GM12878 (cell line): ENCODE measurements around the gene CELSR1. TPM values are rescaled to one million over a fixed set of nuclear protein-coding genes. Genes with fewer than 3 reads are reported as not detected.

Experiments
- ATAC-seq: fragments of 200-7000 bp; cut with Tn5 transposase; 3 replicates; pipeline ENCODE4 v1.9.1; 2020; ENCODE audit warnings: mild to moderate bottlenecking, moderate library complexity
- BruUV-seq: library from RNA; stranded (reverse); fragments of 400-500 nt; replicated peaks from 2 replicates; lab custom pipeline; 2021; lab: Mats Ljungman, UMichigan
- CTCF ChIA-PET: fragments of 300-600 bp; sonication (Branson Sonifier 250); formaldehyde crosslinking; extraction: SDS; loops from one replicate; lab custom pipeline; 2021; ENCODE audit warnings: inconsistent platforms; lab: Yijun Ruan, JAX
- POLR2A ChIA-PET: fragments of 350-600 bp; formaldehyde crosslinking; extraction: SDS; loops from one replicate; lab custom pipeline; 2021; ENCODE audit warnings: inconsistent platforms; lab: Charles Lee
- RAD21 ChIA-PET: fragments of 300-600 bp; sonication (Branson Sonifier 250); formaldehyde crosslinking; loops from one replicate; lab custom pipeline; 2023; ENCODE audit warnings: antibody characterized with exemption; ENCODE audit not compliant: unreplicated experiment; lab: Charles Lee
- SMC1A ChIA-PET: fragments of 300-600 bp; sonication (Branson Sonifier 250); formaldehyde crosslinking; loops from one replicate; lab custom pipeline; 2023; ENCODE audit not compliant: unreplicated experiment, uncharacterized antibody; lab: Charles Lee
- DNase-seq: peaks from one replicate; pipeline ENCODE4 v3.0.0-alpha.2; 2011; ENCODE audit warnings: low read depth, low spot score
- FAIRE-seq: peaks from 3 replicates; lab custom pipeline; 2011; peaks lifted over from hg19 to GRCh38; lab: Jason Lieb, UNC
- H2AFZ ChIP-seq: 2 replicates; pipeline ENCODE4 v1.6.0; 2011; ENCODE audit warnings: low read depth, low read length, control low read depth; ENCODE audit not compliant: control insufficient read depth
- H3K27ac ChIP-seq: 2 replicates; pipeline ENCODE4 v1.5.1; 2011; ENCODE audit warnings: control low read depth; ENCODE audit not compliant: control insufficient read depth, insufficient read depth
- H3K27me3 ChIP-seq, 2 experiments: replicated peaks in 1 of 2; 2 replicates each; pipeline versions ENCODE4 v1.6.0 to v1.6.1; 2011; ENCODE audit warnings: low read length in 1 of 2; ENCODE audit not compliant: control insufficient read depth in 2 of 2, insufficient read depth in 2 of 2
- H3K36me3 ChIP-seq, 2 experiments: 2 replicates each; pipeline ENCODE4 v1.5.1; 2011; ENCODE audit warnings: low read length in 1 of 2; ENCODE audit not compliant: control insufficient read depth in 2 of 2, insufficient read depth in 2 of 2
- H3K4me1 ChIP-seq: 2 replicates; pipeline ENCODE4 v1.6.1; 2011; ENCODE audit warnings: mild to moderate bottlenecking, low read length, moderate library complexity, mixed read lengths; ENCODE audit not compliant: control insufficient read depth, insufficient read depth
- H3K4me2 ChIP-seq: 2 replicates; pipeline ENCODE4 v1.6.0; 2011; ENCODE audit warnings: control low read depth; ENCODE audit not compliant: control insufficient read depth, insufficient read depth
- H3K4me3 ChIP-seq: fragments of 200-600 bp; sonication (generic); 2 replicates; pipeline ENCODE4 v1.5.1; 2016
- H3K79me2 ChIP-seq: 2 replicates; pipeline ENCODE4 v1.6.0; 2011; ENCODE audit warnings: low read length; ENCODE audit not compliant: control insufficient read depth, insufficient read depth
- H3K9ac ChIP-seq: 2 replicates; pipeline ENCODE4 v1.8.0; 2011; ENCODE audit warnings: low read length, control low read depth, mixed read lengths; ENCODE audit not compliant: control insufficient read depth, insufficient read depth
- H3K9me3 ChIP-seq: replicated peaks from 3 replicates; pipeline ENCODE4 v1.5.1; 2011; ENCODE audit warnings: mild to moderate bottlenecking, low read length; ENCODE audit not compliant: control insufficient read depth, insufficient read depth
- H4K20me1 ChIP-seq: 2 replicates; pipeline ENCODE4 v1.6.0; 2011; ENCODE audit not compliant: control insufficient read depth, insufficient read depth
- CEBPB ChIP-seq, 2 experiments: fragments of 150-350 bp in 1 of 2; IDR thresholded peaks; 2 replicates each; pipeline ENCODE4 v1.6.1; 2012 to 2014; ENCODE audit warnings: low read depth in 2 of 2, low read length in 2 of 2, borderline replicate concordance in 1 of 2, inconsistent platforms in 1 of 2
- EGR1 ChIP-seq, 2 experiments: IDR thresholded peaks; 1 replicate in 1 of 2; 2 replicates in 1 of 2; pipeline ENCODE4 v1.6.1; 2011 to 2012; ENCODE audit warnings: low read depth in 2 of 2, low read length in 2 of 2, borderline replicate concordance in 1 of 2, mild to moderate bottlenecking in 1 of 2, moderate library complexity in 1 of 2
- EP300 ChIP-seq, 2 experiments: fragments of 150-350 bp in 1 of 2; IDR thresholded peaks; 2 replicates each; pipeline ENCODE4 v1.6.1; 2011 to 2012; ENCODE audit warnings: low read depth in 2 of 2, low read length in 2 of 2, borderline replicate concordance in 1 of 2, improper control_type of control experiment in 1 of 2, inconsistent platforms in 1 of 2; ENCODE audit not compliant: control insufficient read depth in 1 of 2
- GATAD2B ChIP-seq: fragments of 450-650 bp; conservative IDR thresholded peaks from 2 replicates; pipeline ENCODE4 v1.6.1; 2017; ENCODE audit warnings: low read depth, mild to moderate bottlenecking, moderate library complexity
- IKZF1 ChIP-seq: fragments of 450-650 bp; conservative IDR thresholded peaks from 2 replicates; pipeline ENCODE4 v1.6.1; 2017; ENCODE audit warnings: antibody characterized with exemption, mild to moderate bottlenecking
- KLF5 ChIP-seq: fragments of 450-650 bp; IDR thresholded peaks from 2 replicates; pipeline ENCODE4 v1.6.1; 2014; ENCODE audit warnings: mild to moderate bottlenecking; ENCODE audit not compliant: partially characterized antibody
- LARP7 ChIP-seq: fragments of 450-650 bp; IDR thresholded peaks from 2 replicates; pipeline ENCODE4 v1.6.1; 2017; ENCODE audit warnings: mild to moderate bottlenecking
- MYC ChIP-seq: IDR thresholded peaks from 2 replicates; pipeline ENCODE4 v1.6.1; 2011; ENCODE audit warnings: mild to moderate bottlenecking, low read length, moderate library complexity, inconsistent platforms; ENCODE audit not compliant: insufficient read depth, insufficient replicate concordance, insufficient read length, severe bottlenecking
- NFIC ChIP-seq: IDR thresholded peaks from 2 replicates; pipeline ENCODE4 v1.6.1; 2012; ENCODE audit warnings: low read depth, mild to moderate bottlenecking, inconsistent platforms, low read length, moderate library complexity
- POLR2AphosphoS2 ChIP-seq: IDR thresholded peaks from 2 replicates; pipeline ENCODE4 v1.6.1; 2011; ENCODE audit warnings: low read depth, mild to moderate bottlenecking, low read length, improper control_type of control experiment, moderate library complexity
- RELA ChIP-seq: fragments of 450-650 bp; IDR thresholded peaks from 2 replicates; pipeline ENCODE4 v1.8.0; 2014; ENCODE audit warnings: borderline replicate concordance; ENCODE audit not compliant: partially characterized antibody
- SMAD1 ChIP-seq: fragments of 450-650 bp; IDR thresholded peaks from 2 replicates; pipeline ENCODE4 v1.6.1; 2018; ENCODE audit warnings: mild to moderate bottlenecking, low read depth; ENCODE audit not compliant: partially characterized antibody
- SMARCA5 ChIP-seq: fragments of 450-650 bp; IDR thresholded peaks from 2 replicates; pipeline ENCODE4 v1.6.1; 2017; ENCODE audit warnings: mild to moderate bottlenecking
- SP1 ChIP-seq: IDR thresholded peaks from one replicate; pipeline ENCODE4 v1.6.1; 2011; ENCODE audit warnings: low read depth, low read length
- ZNF24 ChIP-seq: fragments of 450-650 bp; IDR thresholded peaks from 2 replicates; pipeline ENCODE4 v1.6.1; 2017; ENCODE audit warnings: antibody characterized with exemption, mild to moderate bottlenecking
- ZZZ3 ChIP-seq: IDR thresholded peaks from 2 replicates; pipeline ENCODE4 v1.6.1; 2011; ENCODE audit warnings: low read depth; ENCODE audit not compliant: control insufficient read depth, insufficient read length
- WGBS: methylation state at CpG from one replicate; pipeline ENCODE4 v1.1.6; 2016; ENCODE audit warnings: low lambda C conversion rate; ENCODE audit not compliant: insufficient replicate concordance, insufficient coverage; ENCODE audit errors: missing lambda C conversion rate; 5-methylcytosine and 5-hydroxymethylcytosine counted together
- in situ Hi-C: fragments of 300-500 bp; cut with MboI; formaldehyde crosslinking; loops from 9 replicates; pipeline ENCODE4 v1.14.3; 2018; ENCODE audit warnings: mixed read lengths
- intact Hi-C: fragments of 100-400 bp; cut with micrococcal nuclease; formaldehyde crosslinking; loops from one replicate; pipeline ENCODE4 v1.14.2; 2022; ENCODE audit not compliant: unreplicated experiment
- polyA plus RNA-seq, 11 experiments: library from polyadenylated mRNA; depleted of rRNA in 4 of 11; unstranded in 6 of 11; stranded (reverse) in 5 of 11; fragments of >200 nt; fragmentation: Nextera tagmentation in 4 of 11; fragmentation: Illumina TruSeq in 1 of 11; extraction: Ambion mirVana in 4 of 11; extraction: Trizol in 1 of 11; gene quantifications; 1 replicate in 1 of 11; 2 replicates in 10 of 11; pipeline versions ENCODE4 v1.2.1 to v1.2.3, GENCODE V29; 2011 to 2016; ENCODE audit warnings: inconsistent platforms in 2 of 11, missing spikeins in 2 of 11, low read depth in 1 of 11
- total RNA-seq, 4 experiments: library from RNA; depleted of rRNA in 3 of 4; stranded (reverse); fragments of >200 nt in 3 of 4; fragmentation: Illumina TruSeq in 1 of 4; extraction: Trizol in 1 of 4; gene quantifications; 2 replicates each; pipeline versions ENCODE4 v1.2.1 to v1.2.3, GENCODE V29; 2013 to 2021
- TF ChIP-seq, protein P1 (sequence below): fragments of 450-650 bp; IDR thresholded peaks from 2 replicates; pipeline ENCODE4 v1.6.1; 2017; ENCODE audit warnings: borderline replicate concordance
- TF ChIP-seq, protein P2 (sequence below): fragments of 450-650 bp; IDR thresholded peaks from 2 replicates; pipeline ENCODE4 v1.6.1; 2016; ENCODE audit warnings: mild to moderate bottlenecking, moderate library complexity, borderline replicate concordance

The CELSR1 gene
- total and polyA plus RNA-seq, 10 of the 15 experiments (the other 5 are each of a cell fraction or from before 2014, with no cell fraction given) = 0.05 to 1.7 (median 0.35) TPM; not detected in 2

DNA sequence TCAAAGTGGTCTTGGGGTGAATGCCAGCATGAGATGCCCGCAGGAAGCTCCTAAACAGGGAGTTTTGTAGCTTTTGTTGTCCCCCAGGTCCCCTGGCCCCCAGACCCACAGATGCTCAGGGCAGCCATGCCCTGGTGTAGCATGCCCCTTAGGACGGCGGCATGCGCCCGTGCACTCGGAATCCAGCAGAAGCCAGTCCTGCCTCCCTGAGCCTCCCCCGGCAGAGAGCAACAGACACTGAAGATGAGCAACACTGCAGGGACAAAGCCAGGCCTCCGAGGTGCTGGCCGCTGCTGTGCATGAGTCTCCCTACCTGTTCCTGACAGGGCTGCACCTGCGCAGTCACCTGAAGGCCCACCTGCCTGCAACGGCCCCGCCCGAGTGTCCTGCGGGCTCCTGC, 142.8 kb downstream of the CELSR1 start:
- H3K4me3 ChIP-seq = no peak overlapping the region
- no peaks in the 10 kb centered on the region for H3K9me3 ChIP-seq
- no TSS peak for BruUV-seq
- no peaks in the 10 kb centered on the region; a peak in 1 of 4 replicates for H3K27me3 ChIP-seq
- H3K27ac ChIP-seq = no peak overlapping the region
- ChIA-PET CTCF (no interaction called here), SMC1A (no interaction called here), RAD21 (no interaction called here), POLR2A (no interaction called here)
- ATAC-seq (no peak), DNase-seq (no peak), FAIRE-seq (no peak)
- no peak overlapping the region for H2AFZ ChIP-seq
- no peaks in the 10 kb centered on the region for H4K20me1 ChIP-seq
- in situ Hi-C loops = no loop called here
- no peak for TF ChIP-seq ZZZ3
- no peak for TF ChIP-seq MYC
- no peak for TF ChIP-seq SMAD1
- no peak for TF ChIP-seq EP300 (IDR thresholded peaks at IDR 0.05; ENCODE audit: borderline replicate concordance in 1 of 2, control insufficient read depth in 1 of 2, low read depth in 2 of 2, low read length in 2 of 2)
- TF ChIP-seq ZNF24 = no peak
- no peak for TF ChIP-seq CEBPB (IDR thresholded peaks at IDR 0.05; ENCODE audit: borderline replicate concordance in 1 of 2, low read depth in 2 of 2, low read length in 2 of 2)
- TF ChIP-seq SMARCA5 = no peak
- no peak for TF ChIP-seq SP1
- TF ChIP-seq, protein P1, sequence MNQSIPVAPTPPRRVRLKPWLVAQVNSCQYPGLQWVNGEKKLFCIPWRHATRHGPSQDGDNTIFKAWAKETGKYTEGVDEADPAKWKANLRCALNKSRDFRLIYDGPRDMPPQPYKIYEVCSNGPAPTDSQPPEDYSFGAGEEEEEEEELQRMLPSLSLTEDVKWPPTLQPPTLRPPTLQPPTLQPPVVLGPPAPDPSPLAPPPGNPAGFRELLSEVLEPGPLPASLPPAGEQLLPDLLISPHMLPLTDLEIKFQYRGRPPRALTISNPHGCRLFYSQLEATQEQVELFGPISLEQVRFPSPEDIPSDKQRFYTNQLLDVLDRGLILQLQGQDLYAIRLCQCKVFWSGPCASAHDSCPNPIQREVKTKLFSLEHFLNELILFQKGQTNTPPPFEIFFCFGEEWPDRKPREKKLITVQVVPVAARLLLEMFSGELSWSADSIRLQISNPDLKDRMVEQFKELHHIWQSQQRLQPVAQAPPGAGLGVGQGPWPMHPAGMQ = no peak
- no peak for TF ChIP-seq LARP7
- TF ChIP-seq GATAD2B = no peak
- no peak for TF ChIP-seq EGR1 (IDR thresholded peaks at IDR 0.05; ENCODE audit: borderline replicate concordance in 1 of 2, low read depth in 2 of 2, low read length in 2 of 2)
- TF ChIP-seq IKZF1 = no peak
- TF ChIP-seq POLR2AphosphoS2 = no peak
- TF ChIP-seq, protein P2, sequence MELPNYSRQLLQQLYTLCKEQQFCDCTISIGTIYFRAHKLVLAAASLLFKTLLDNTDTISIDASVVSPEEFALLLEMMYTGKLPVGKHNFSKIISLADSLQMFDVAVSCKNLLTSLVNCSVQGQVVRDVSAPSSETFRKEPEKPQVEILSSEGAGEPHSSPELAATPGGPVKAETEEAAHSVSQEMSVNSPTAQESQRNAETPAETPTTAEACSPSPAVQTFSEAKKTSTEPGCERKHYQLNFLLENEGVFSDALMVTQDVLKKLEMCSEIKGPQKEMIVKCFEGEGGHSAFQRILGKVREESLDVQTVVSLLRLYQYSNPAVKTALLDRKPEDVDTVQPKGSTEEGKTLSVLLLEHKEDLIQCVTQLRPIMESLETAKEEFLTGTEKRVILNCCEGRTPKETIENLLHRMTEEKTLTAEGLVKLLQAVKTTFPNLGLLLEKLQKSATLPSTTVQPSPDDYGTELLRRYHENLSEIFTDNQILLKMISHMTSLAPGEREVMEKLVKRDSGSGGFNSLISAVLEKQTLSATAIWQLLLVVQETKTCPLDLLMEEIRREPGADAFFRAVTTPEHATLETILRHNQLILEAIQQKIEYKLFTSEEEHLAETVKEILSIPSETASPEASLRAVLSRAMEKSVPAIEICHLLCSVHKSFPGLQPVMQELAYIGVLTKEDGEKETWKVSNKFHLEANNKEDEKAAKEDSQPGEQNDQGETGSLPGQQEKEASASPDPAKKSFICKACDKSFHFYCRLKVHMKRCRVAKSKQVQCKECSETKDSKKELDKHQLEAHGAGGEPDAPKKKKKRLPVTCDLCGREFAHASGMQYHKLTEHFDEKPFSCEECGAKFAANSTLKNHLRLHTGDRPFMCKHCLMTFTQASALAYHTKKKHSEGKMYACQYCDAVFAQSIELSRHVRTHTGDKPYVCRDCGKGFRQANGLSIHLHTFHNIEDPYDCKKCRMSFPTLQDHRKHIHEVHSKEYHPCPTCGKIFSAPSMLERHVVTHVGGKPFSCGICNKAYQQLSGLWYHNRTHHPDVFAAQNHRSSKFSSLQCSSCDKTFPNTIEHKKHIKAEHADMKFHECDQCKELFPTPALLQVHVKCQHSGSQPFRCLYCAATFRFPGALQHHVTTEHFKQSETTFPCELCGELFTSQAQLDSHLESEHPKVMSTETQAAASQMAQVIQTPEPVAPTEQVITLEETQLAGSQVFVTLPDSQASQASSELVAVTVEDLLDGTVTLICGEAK = no peak
- no peak for TF ChIP-seq NFIC
- no peak for TF ChIP-seq RELA
- no peak for TF ChIP-seq KLF5
- intact Hi-C loops = no loop called here
- 54% methylated on average over 14 of the region's 14 CpGs for WGBS
- no peaks in the 10 kb centered on the region for H3K36me3 ChIP-seq
- H3K4me1 ChIP-seq = no peaks in the 10 kb centered on the region
- no peaks in the 10 kb centered on the region for H3K79me2 ChIP-seq
- no peak overlapping the region for H3K4me2 ChIP-seq
- H3K9ac ChIP-seq = no peak overlapping the region
